GM18861 (cell line): Measurements from ENCODE around the gene CHCHD3.

ENCODE experiments used
- ATAC-seq: cut with Tn5 transposase; IDR thresholded peaks from one replicate; pipeline ENCODE4 v1.9.1; 2021; ENCODE audit not compliant: unreplicated experiment

CHCHD3 gene

DNA sequence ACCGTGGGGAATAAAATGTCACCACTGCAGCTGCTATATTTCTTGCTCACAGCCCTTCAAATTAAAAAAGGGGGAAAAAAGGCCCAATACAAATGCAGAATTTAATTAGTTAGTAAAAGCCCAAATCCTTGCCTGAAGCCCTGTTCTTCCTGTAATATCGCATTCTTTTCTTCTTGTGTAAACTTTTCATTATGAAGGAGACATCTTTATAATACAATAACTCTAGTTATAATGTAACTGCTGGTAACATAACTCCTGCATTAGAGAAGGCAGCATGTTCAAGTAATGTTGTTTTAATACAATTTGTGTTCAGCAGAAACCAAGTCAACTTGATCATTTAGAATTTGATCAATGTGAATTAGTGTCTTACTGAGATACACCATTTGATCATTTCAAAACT lies 250.9 kb downstream of the CHCHD3 start:
- ATAC-seq = no peak

DNA sequence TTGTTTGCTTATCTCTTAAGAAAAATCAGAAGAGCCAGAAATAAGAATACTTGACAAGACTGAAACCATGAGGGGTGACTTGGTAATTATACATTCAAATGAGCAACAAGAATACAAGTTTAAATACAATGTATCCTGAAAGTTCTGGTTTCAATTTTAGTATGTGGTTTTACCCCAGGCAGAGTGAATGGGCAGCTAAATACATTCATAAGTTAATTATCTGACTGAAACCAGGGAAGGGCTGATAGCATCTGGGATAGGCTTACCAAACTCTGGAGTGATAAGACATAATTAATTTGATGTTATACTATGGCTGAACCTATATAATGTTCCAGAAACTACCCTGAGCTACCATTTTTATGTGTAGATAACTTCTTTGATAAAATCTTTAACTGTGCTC lies 253.4 kb downstream of the CHCHD3 start:
- no peak for ATAC-seq

DNA sequence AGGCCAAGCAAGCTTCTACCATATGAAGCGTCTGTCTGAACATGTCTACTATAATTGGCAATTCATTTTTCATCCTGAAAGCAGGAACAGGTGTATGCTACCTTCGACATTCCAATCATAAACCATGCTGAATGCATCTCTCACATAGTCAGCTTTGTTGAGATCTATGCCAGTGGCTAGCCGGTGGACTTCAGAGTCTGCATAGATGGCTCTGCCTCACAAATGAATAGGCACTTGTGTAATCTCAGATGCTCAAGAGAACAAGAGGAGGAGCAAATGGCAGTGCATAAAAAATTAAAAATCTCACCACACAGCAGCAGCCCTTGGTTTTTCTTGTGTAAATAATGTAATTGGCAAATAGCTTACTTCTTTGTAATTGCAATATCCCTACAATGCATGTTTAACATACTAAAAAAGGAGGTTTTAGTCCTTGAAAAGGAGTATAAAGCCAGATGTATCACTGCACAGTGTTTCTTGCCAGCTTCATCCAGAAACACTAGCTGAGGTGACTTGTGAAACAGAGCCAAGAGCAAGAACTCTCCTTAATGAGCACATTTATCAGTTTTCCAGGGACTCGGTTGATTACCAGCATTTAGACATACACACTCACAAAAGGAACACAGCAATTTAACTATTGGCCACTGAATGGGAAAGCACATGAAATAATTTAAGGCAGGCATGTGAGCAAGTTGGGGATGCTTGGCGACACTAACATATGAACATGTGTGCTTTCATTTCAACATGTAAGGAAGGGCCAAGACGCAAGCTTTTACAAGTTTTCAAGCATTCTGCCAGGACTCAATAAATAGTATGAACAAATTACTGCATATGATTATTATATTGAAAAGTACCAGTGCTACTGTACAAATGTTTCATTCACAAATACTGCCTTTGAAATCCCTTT lies 255.7 kb downstream of the CHCHD3 start:
- ATAC-seq = no peak

DNA sequence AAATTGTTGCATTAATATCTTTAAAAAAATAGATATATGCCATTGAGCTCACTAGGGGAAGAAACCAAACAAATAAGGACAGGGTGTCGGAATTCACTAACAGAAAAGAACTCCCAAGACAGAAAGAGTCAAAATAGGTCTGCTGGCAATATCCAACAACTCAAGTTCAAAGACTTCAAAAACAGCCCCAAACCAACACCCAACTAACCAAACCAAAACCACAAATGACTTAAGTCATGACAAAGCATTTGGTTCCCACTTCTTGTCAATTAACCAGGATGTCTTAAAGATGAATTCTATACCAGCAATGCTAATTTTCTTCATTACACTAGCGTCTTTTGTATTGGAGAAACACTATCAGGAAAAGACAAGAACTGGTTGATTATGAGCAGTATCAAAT lies 256.7 kb downstream of the CHCHD3 start:
- no peak for ATAC-seq

DNA sequence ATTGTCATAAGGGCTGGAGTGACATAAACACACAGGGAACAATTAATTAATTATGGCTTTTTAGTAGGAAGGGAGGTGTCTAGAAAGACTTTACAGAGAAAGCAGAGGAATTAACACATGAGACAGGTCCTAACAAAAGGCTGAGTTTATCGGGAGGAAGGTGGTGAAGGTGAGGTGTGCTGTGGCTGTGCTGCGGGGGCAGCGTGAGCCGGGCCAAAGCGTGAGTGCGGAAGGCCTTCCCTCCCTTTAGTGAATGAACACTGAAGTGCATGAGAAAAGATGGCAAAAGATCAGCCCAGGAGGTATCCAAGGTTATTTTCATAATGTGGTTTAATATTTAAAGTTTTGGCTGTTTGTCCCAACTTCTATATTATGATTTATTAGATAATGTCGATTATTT lies 262.2 kb downstream of the CHCHD3 start:
- ATAC-seq = no peak

DNA sequence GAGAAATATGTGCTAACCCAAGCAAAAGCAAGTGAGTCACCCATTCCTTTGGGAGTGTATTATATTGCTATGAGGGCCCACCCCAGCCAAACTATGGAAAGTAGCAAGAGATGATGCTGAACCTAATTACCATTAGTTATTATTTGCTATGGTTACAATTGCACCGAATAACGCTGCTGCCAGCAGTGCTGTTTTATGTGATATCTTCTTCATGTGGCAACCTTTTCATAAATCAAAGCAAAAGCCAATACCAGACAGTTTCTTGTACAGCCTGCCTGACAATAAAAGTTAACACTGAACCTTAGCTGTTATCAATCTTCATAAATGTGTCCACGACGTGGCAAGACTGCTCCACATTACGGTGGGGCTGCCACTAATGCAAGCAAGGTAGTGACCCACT lies 263.9 kb downstream of the CHCHD3 start:
- ATAC-seq = no peak

DNA sequence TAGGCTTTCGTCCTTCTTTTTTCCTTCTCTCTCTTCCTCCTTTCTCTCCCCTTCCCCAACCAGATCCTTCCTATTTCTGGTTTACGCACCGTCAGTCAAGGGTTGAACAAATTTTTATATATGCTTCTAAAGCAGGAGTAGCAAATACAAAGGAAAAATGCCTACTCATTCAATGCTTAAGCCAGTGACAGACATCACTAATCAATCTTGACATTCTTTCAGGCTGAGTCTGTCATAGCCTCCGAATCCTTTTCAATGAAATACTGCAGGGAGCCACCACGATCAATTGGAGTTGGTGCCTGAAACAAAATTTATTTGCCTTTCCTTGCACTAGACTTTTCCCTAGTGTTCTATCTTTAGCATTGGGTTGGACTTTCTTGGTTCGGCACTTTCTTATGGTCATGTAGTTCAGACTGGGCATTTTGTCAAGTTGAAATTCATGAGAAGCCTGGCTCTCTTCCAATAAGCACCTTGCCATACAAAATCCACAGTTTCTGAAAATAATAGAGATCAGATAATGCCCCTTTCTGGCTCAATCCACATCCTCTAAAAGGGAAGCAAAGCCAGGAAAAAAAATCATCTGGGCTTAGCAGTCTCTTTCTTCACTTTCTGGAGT lies 266.1 kb downstream of the CHCHD3 start:
- ATAC-seq = no peak

DNA sequence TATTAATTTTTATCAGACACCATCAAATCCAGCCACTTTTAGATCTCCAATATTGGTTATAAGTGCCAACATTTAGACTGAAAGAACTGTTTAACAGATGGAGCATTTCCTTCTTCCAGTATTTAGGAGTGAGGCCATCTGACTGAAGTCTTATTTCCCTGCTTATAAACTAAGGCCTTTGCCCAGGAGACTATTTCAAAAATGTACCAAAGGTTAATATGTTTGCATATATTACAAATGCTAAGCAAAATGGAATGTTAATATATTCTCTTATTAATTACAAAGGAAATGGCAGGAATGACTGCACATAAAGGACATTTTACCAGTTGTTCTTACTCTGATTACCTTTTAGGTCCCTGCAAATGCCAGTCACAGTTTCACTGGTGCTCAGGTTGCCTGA lies 266.8 kb downstream of the CHCHD3 start:
- ATAC-seq = no peak

DNA sequence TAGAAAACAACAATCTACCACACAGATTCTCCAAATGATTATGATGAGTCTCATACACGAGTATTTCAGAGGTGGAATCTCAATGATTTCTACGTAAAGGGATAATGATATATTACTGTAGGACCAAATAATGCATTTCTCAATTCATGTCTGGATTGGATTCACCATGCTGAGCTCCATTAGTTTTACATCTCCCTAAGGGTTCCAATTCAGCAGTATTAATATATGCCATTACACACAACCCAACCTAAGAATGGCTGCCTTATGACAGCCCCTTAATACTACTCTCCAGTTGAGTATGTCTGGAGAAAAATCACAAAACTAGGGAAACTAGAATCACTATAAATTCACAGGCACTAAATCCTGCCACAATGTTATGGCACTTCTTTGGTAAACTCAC lies 271.3 kb downstream of the CHCHD3 start:
- no peak for ATAC-seq

DNA sequence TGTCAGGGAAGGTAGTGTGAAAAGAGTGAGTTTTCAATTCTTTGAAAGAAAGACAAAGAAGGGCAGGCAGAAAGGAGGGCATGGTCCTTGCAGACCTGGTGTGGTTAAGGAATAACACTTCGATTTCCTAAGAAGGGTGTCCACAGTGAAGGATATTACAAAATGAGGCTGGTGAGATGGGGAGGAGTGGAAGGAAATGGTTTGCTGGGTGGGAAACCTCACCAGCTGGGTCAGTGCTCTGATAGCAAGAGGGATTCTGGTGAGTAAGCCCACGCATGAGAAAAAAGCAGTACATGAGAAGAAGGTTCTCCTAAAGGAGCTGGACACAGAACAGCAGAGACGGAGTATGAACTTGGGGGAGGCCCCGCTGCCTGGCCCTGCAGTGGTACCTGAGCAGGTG lies 275.1 kb downstream of the CHCHD3 start:
- ATAC-seq = no peak

DNA sequence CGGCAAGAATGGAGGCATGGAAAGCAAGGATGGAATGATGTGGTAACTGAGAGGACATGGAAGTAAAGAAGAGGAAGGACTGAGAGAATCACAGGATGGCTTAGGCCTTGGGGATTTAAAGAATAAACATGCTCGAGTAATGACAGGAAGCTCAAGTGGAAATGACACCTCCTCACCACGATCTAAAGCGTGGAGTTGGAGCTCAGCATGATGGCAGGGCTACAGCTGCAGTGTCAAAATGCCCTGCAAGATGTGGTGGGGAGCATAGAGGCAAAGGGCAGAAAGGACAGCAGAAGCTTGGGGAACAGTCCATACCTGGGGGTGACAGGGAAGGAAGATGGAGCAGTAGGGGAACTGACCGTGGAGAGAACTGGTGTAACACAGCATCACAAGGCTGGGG lies 276.1 kb downstream of the CHCHD3 start:
- no peak for ATAC-seq

DNA sequence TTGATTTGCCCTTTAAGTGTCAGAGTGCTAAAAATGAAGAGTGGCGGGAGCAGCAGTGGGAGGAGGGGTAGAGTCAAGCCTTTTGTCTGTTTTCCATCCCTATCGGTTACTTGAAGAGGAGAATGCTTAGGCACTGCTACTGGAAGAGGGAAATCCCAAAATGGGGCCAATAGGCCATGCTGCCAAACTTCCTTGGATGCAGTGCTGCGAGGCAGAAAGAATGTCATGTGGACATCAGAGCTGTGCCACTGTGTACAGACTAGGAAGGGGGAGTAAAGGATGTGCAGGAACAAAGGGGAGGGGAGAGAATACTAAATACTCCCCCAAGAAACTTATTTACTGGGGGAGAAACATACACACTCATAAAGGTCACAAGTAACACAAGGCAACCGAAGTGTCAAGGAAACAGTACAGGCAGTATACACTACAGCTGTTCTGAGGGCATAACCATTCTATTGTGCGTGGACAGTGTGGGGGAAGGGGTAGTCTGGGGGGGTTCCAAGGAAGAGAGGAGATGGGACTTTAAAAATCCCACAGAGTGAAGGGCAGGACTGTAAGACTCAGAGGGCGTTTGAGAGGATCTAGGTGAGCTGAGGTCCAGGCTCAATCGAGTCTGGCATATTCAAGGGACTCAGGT lies 276.9 kb downstream of the CHCHD3 start:
- no peak for ATAC-seq

DNA sequence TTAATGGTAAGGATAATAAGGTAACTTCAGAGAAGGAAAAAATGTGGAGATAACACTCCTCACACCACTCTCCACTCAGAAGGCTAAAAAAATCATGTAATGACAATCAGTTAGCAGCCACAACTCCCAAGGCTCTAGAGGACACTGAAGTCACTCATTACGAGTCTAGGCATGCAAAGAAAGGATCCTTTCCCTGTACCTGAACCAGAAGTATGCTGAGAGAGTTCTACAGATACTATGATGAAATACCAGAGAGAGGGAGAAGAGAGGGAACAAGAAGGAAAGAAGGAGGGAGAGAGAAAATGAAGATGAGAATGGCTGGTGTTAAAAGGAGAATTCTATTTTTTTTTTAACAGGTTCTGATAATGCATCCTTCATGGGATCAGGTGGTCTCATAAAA lies 281.4 kb downstream of the CHCHD3 start:
- ATAC-seq = no peak

DNA sequence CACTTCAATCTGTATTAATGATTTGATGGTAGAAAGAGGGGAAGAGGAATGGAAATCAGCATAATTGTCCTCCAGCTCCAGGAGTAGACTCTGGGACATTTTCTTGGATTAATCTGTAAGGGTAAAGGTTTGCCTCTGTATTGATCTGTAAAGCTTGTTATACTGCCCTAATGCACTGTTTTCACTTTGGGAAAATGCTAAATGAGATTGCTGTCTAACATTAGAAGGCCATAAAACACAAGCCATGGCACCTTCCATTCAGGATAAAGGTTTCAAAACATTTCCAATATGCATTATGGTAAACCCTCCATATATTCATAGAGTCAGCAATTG lies 282.8 kb downstream of the CHCHD3 start:
- ATAC-seq = no peak

DNA sequence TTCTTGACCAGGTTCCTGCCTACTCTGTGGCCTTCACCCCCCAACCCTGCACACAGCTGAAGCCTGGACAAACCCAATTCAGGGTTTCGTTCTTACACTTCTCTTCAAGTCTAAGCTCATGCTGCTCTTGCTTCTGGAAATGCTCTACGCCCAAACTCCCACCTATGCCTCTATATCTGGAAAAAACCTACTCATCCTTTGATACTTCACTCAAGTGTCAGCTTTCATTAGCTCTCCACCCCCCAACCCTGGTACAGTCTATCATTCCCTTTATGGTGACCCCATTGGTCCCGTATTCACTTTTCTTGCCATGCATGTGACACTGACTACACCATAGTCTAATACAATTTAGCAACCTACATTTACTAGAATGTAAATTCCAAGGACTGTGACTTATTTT lies 284.7 kb downstream of the CHCHD3 start:
- ATAC-seq = no peak

DNA sequence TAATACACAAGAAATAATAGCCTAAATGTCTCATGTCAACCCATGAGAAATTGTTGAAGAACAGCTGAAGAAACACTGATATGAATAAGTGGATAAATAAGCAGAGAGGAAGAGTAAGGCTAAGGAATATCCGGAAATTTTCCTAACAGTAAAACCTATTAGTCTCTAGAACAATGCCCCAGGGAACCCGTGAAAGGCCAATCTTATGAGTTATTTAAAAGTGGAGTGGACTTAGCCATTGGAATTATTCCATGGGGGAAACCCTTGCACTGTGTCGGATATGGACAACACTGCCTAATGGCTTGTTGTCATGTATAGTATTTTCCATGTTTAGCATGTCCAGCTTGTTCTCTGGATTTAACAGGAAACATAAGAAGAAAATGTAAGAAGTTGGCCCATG lies 288.4 kb downstream of the CHCHD3 start:
- no peak for ATAC-seq

DNA sequence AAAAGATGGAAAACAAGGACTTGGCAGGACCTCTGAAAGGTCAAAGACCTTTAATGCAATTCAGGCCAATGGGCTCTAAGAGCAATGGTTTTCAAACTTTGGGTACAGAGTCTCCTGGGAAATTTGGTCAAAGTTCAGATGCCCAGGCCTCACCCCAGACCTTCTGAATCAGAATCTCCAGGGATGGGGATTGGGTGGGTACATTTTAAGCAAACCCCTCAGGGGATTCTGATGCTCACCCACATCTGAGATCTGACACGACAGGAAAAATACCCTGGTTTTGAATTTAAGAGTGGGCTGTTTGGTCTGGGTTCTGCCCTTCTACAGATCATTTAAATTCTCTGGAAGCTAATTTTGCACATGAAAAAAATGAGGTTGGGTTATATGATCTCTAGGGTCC lies 290.9 kb downstream of the CHCHD3 start:
- ATAC-seq = no peak

DNA sequence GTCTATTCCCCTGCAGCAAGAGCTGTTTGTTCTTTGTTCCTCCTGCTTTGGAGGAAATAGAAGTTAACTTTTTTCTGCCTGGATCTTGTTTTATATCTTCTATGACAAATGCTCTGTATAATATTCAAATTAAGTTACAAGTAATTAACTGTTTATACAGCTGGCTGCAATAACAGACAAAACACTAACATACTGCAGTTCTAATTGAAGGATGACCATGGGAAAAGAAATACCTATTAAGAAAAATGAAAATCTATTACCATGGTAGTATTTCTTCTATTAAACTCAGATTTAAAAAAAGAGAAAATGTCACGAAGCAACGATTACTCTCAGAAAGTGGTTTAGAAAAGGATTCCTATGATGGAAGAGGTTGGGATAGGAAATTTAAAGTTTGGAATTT lies 291.8 kb downstream of the CHCHD3 start:
- ATAC-seq = no peak

DNA sequence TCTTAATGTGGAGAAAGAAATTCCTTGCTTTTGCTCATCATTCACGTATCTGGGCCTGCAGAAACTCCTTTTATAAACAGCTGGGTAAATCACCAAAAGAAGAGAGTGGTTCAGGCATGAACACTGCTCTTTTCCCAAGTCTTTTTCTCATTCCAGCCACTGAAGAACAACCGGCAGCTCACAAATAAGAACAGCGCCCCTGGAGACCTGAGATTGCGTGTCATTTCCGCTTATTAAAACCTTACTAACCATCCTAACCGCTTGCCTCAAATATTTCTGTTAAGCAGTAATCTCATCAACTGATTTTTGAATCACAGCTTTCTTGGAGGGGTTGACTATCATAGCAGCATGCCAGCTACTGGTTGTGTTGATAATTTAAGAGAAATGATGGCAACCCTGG lies 292.6 kb downstream of the CHCHD3 start:
- ATAC-seq = no peak

DNA sequence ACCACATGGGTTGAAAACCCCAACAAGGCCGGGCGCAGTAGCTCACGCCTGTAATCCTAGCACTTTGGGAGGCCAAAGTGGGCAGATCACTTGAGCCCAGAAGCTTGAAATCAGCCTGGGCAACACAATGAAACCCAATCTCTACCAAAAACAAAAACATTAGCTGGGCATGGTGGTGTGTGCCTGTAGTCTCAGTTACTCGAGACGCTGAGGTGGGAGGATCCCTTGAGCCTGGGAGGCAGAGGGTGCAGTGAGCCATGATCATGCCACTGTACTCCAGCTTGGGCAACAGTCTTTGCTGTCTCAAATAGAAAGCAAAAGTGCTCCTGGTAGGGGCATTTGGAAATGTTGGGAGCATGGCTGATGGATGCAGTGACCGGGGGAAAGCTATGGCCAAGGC lies 296.0 kb downstream of the CHCHD3 start:
- no peak for ATAC-seq

DNA sequence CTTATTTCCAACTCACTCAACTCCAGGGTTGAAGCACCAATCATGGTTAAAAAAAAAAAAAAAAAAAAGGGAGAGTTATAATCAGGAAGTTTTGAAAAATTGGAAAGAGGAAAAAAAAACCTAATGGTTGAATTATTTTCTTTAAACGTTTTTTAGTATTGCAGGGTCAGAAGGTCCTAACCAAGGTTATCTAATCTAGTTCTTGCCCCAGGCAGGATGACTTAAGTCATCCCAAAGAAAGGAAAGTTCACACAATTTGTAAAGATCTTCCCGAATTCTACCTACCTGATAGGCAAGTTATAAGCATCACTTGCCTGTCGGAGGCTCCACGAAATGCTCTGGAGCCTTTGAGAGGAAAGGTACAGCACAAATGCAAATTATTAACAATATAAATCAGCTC lies 297.5 kb downstream of the CHCHD3 start:
- no peak for ATAC-seq

DNA sequence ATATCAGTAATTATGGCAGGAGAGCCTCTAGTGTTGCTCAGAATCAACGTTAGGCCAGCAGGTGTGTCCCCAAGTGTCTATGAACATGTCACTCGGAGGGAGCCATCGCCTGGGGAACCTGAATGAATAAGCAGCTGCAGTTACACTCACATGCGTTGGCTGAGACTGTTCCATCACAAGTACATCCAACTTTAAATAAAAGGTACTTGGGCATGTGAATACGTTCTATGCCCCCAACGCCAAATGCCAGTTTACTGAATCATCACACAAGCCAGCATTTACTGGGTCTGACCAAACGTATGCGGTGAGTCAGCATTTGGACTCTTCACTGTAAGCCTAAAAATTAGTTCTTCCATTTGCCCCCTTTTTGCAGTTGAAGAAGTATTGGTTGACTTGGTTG lies 298.1 kb downstream of the CHCHD3 start:
- ATAC-seq = no peak
